ENCODE results near the gene ISLR2. TPM values are rescaled to one million over a fixed set of nuclear protein-coding genes. Genes with fewer than 3 reads are reported as not detected.

Gene ISLR2
- total RNA-seq, 2 donors from 2014 or later = 0.27 TPM

- intact Hi-C loops (cut with DNase I) = no loop called here
These were observed 20.7 kb upstream of the ISLR2 start for GRCh38 chr15:74109713-74110112.

GRCh38 chr15:74120426-74120825 is 10.0 kb upstream of the ISLR2 start:
- no peak overlapping the region for H3K9ac ChIP-seq (ENCODE audit: low read depth in 2 of 2, low read length in 2 of 2)
- intact Hi-C loops (cut with DNase I) = no loop called here
- H3K4me1 ChIP-seq = no peaks in the 10 kb centered on the region
- H3K27me3 ChIP-seq = no peaks in the 10 kb centered on the region
- TF ChIP-seq CTCF (IDR thresholded peaks at IDR 0.05) = no peak
- no peak overlapping the region for H3K4me3 ChIP-seq
- no peak for DNase-seq
- H3K9me3 ChIP-seq = no peaks in the 10 kb centered on the region
- no peaks in the 10 kb centered on the region for H3K36me3 ChIP-seq
- H3K27ac ChIP-seq = no peak overlapping the region

More at GRCh38 chr15:74109713-74110112, 20.7 kb upstream of the ISLR2 start:
- Histone ChIP-seq H3K9me3 (no peaks in the 10 kb centered on the region), H3K9ac (ENCODE audit: low read depth in 2 of 2, low read length in 2 of 2) (no peak overlapping the region), H3K4me1 (no peaks in the 10 kb centered on the region), H3K27ac (no peak overlapping the region), H3K27me3 (no peaks in the 10 kb centered on the region), H3K4me3 (no peak overlapping the region), H3K36me3 (no peaks in the 10 kb centered on the region)
- TF ChIP-seq CTCF (IDR thresholded peaks at IDR 0.05) = no peak
- DNase-seq = no peak

- TF ChIP-seq CTCF (IDR thresholded peaks at IDR 0.05) = no peak
- Histone ChIP-seq H3K9me3 (no peaks in the 10 kb centered on the region), H3K27me3 (no peaks in the 10 kb centered on the region), H3K4me3 (no peak overlapping the region), H3K4me1 (no peaks in the 10 kb centered on the region), H3K9ac (ENCODE audit: low read depth in 2 of 2, low read length in 2 of 2) (no peak overlapping the region), H3K36me3 (no peaks in the 10 kb centered on the region), H3K27ac (no peak overlapping the region)
- no peak for DNase-seq
- intact Hi-C loops (cut with DNase I) = no loop called here
These were observed 9.3 kb upstream of the ISLR2 start for GRCh38 chr15:74121039-74121438.

GRCh38 chr15:74121858-74122257 is 8.5 kb upstream of the ISLR2 start:
- no peaks in the 10 kb centered on the region for H3K27me3 ChIP-seq
- H3K4me1 ChIP-seq = no peaks in the 10 kb centered on the region
- no peaks in the 10 kb centered on the region for H3K9me3 ChIP-seq
- no peak overlapping the region for H3K27ac ChIP-seq
- H3K9ac ChIP-seq (ENCODE audit: low read depth in 2 of 2, low read length in 2 of 2) = no peak overlapping the region
- H3K36me3 ChIP-seq = no peaks in the 10 kb centered on the region
- no peak for TF ChIP-seq CTCF (IDR thresholded peaks at IDR 0.05)
- no peak overlapping the region for H3K4me3 ChIP-seq
- DNase-seq = no peak
- intact Hi-C loops (cut with DNase I) = no loop called here

- TF ChIP-seq CTCF (IDR thresholded peaks at IDR 0.05) = no peak
- DNase-seq = no peak
- Histone ChIP-seq H3K9me3 (no peaks in the 10 kb centered on the region), H3K9ac (ENCODE audit: low read depth in 2 of 2, low read length in 2 of 2) (no peak overlapping the region), H3K36me3 (no peaks in the 10 kb centered on the region), H3K27ac (no peak overlapping the region), H3K27me3 (peaks cover under 1% of the 10 kb centered on the region), H3K4me3 (no peak overlapping the region), H3K4me1 (no peaks in the 10 kb centered on the region)
- intact Hi-C loops (cut with DNase I) = no loop called here
These were observed 7.8 kb upstream of the ISLR2 start for GRCh38 chr15:74122403-74123130.

All from colonic mucosa (tissue), 4 donors.